Measurements from ENCODE around the gene ALDH3A1.

- TF ChIP-seq CTCF (IDR thresholded peaks at IDR 0.05; ENCODE audit: poor library complexity, severe bottlenecking) (no peak), EZH2 (IDR thresholded peaks at IDR 0.05; ENCODE audit: borderline replicate concordance, insufficient read depth, low read length, poor library complexity, severe bottlenecking) (no peak), POLR2AphosphoS5 (IDR thresholded peaks at IDR 0.05) (no peak), EP300 (conservative IDR thresholded peaks at IDR 0.05; ENCODE audit: poor library complexity, severe bottlenecking) (no peak), RAD21 (conservative IDR thresholded peaks at IDR 0.05) (no peak)
Measured at GRCh38 chr17:19703828-19704613, 44.1 kb downstream of the ALDH3A1 start.
